ENCODE measurements around the gene BCL2L14.
"Not testable (repeated sequence)": the region's sequence is repeated elsewhere in the genome, so short reads cannot be mapped to it uniquely, and the experiment has no call there.

The BCL2L14 gene

GRCh38 chr12:12110923-12111555 is 40.3 kb downstream of the BCL2L14 start:
- DNase-seq = not testable (repeated sequence)

DNA sequence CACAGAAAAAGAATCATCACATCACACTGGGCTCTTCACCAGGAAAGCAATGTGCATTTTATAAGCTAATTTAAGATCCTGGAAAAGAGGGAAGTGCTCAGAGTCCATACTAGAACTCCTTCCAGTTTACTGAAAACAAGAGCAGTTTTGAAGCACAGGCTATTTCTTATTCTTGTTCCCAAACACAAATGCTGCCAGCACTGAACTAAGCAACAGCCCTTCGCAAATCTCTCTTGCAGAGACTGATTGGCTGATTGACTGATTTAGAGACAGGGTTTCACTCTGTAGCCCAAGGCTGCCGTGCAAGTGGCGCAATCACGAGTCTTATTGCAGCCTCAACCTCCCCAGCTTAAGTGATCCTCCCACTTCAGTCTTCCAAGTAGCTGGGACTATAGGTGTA is 44.8 kb downstream of the BCL2L14 start:
- DNase-seq = no peak

DNA sequence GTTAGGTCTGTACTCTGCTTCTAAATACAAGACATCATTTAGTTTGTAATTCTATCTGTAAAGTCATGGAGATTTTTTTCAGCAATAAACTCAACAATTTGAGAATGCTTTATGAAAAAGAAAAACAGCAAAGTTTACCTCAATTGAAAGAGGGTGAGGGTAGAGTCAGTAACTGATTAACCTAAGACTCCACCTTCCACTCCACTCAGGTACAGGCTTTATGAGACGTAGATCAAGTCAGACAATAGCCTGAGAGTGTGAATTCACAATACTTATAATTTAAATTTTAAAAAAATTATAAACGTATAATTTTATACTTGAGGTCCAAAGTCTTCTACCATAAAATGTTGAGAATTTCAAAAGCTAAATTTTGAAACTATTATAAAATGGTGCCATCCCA is 45.9 kb downstream of the BCL2L14 start:
- no peak for DNase-seq

- DNase-seq = no peak
Observed at GRCh38 chr12:12121061-12121460, 50.3 kb downstream of the BCL2L14 start.

- no peak for DNase-seq
Observed at GRCh38 chr12:12123036-12123604, 52.4 kb downstream of the BCL2L14 start.

GRCh38 chr12:12126551-12126950 is 55.8 kb downstream of the BCL2L14 start:
- no peak for DNase-seq

- DNase-seq = no peak
Observed at GRCh38 chr12:12127304-12127703, 56.6 kb downstream of the BCL2L14 start.

DNA sequence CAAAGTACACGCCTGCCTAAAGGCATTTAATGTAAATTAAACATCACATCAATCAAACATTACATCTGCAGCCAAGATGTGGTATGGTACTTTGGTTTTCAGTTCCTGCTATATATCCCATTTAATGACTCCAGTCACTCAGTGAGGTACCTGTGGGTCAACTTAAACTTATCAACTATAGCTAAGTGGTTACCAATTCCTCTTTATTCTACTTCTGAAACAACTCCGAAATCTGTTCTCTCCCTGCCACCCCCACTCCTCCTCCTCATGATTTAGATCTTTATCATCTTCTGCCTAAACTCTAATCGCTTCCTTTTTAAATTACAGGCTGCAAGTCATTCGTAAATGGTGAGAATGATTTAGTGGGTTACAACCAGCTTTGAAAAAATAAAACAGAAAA is 57.9 kb downstream of the BCL2L14 start:
- no peak for DNase-seq

DNA sequence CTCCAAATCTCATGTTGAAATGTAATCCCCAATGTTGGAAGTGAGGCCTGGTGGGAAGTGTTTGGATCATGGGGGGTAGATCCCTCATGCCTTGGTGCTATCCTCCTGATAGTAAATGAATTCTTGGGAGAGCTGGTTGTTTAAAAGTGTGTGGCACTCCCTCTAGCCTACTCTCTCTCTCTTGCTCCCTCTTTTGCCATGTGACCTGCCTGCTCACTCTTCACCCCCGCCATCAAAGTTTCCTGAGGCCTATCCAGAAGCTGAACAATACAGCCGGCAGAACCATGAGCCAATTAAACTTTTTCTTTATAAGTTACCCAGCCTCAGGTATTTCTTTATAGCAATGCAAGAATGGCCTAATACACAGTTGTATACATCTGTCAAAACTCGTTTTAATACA is 62.5 kb downstream of the BCL2L14 start:
- no peak for DNase-seq

- no peak for DNase-seq
Observed at GRCh38 chr12:12133785-12134184, 63.0 kb downstream of the BCL2L14 start.

DNA sequence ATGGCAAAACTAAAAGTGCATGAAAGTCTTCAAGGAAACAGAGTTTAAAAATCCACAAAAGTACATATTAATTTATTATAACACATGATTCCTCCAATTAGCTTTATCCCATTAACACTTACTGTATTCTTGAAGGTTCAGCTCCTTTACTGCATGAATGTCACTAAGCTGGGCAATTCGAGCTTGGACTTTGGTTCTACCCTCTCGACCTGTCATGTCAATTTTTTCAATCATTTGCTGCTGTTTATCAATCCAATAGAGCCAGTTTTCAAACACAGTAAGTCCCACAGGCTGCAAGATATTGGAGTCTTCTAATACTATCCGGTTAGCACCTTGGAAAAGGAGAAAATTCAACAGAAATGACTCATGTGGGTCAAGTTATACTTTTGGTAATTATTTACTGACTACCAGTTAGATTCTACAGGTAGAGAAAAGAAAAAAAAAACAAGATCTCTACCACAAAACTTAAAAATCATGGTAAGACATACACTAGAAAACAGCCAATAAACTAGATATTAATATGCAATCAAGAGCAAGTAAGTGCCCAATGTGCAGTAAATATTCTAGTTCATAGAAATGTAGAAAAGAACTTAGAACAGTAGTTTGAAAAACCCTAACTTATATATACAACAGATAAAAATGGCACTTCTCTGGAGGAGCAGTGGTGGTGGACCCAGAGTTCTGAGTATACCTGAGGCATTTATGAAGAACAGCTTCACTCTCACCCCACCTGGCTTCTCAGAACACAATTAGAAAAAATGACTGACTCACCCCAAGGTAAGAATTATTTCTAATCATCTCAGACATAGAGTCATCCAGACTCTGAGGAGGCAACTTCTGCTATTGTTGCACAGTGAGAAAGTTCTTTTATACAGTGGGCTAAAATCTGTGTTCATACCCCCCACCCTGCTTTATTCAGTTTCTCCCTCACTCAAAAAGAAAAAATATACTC is 67.7 kb downstream of the BCL2L14 start:
- no peak for DNase-seq

- DNase-seq = no peak
Observed at GRCh38 chr12:12141000-12141399, 70.3 kb downstream of the BCL2L14 start.

GRCh38 chr12:12144531-12144930 is 73.8 kb downstream of the BCL2L14 start:
- not testable (repeated sequence) for DNase-seq

DNA sequence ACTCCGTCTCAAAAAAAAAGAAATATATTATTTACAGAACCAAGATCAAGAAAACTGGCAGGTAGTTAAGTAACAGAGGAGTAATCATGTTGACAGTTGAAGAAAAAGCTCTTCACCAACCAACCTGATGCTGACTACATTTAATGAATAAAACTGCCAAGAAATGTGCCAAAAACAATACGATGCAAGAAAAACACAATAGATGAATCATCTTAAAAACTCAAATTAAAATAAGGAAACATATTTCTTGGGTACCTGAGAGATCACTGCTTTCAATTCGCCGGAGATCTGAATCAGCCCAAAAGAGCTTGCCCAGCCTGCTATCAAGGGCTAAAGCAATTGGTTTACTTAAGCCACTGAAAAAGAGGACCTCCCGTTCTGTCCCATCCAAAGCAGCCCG is 76.4 kb downstream of the BCL2L14 start:
- no peak for DNase-seq
